Stimulated activated CD8-positive, alpha-beta memory T cell treated with anti-CD3 and anti-CD28 coated beads, Interleukin-15, amount 100 ng/mL, for 24 hours (primary cell): Measurements from ENCODE around the gene SH2B2.
A peak's percentile ranks its signal among the peaks of the same experiment; 100 is the strongest.

Source experiments
- DNase-seq: peaks from one replicate; pipeline ENCODE4 v3.0.0-alpha.2; 2020; ENCODE audit warnings: low read depth

Gene SH2B2

DNA sequence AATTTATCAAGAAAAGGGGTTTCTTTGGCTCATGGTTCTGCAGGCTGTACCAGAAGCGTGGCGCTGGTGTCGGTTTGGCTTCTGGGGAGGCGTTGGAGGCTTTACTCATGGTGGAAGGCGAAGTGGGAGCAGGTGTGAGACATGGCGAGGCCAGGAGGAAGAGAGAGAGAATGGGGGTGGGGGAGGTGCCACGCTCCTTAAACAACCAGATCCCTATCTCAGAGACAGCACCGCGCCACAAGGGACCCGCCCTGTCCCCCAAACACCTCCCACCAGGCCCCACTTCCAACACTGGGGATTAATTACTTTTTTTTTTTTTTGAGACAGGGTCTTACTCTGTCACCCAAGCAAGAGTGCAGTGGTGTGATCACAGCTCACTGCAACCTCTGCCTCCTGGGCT, 18.0 kb upstream of the SH2B2 start:
- no peak for DNase-seq

- DNase-seq = no peak
Measured at GRCh38 chr7:102270178-102270887, 16.3 kb upstream of the SH2B2 start.

DNA sequence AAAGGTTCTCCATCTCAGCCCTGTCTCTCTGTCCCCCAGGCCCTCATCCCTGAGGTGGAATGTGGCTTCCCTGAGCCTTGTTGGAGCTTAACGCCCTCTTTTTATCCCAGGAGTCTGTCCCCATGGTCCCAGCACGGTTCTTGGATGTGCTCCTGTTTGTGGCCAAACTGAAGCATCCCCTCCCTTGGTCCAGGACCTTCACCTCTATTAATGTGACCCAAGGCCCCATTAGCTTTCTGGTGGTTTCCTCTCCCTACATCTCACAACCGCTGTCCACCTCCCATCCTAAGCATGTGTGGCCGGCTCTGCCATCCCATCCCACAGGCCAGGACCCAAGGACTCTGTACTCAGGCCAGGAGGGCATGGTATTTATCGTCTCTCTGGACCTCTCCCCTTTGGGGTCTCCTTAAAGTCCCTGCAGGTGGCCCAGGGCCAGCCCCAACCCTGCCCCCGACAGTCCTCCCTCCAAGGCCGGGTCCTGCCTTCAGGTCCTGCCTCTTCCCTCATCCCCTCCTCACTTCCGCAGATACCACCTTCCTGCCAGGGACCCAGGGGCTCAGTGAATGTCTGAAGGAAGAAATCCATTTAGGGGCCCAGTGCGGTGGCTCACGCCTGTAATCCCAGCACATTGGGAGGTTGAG, 15.4 kb upstream of the SH2B2 start:
- DNase-seq = no peak

DNA sequence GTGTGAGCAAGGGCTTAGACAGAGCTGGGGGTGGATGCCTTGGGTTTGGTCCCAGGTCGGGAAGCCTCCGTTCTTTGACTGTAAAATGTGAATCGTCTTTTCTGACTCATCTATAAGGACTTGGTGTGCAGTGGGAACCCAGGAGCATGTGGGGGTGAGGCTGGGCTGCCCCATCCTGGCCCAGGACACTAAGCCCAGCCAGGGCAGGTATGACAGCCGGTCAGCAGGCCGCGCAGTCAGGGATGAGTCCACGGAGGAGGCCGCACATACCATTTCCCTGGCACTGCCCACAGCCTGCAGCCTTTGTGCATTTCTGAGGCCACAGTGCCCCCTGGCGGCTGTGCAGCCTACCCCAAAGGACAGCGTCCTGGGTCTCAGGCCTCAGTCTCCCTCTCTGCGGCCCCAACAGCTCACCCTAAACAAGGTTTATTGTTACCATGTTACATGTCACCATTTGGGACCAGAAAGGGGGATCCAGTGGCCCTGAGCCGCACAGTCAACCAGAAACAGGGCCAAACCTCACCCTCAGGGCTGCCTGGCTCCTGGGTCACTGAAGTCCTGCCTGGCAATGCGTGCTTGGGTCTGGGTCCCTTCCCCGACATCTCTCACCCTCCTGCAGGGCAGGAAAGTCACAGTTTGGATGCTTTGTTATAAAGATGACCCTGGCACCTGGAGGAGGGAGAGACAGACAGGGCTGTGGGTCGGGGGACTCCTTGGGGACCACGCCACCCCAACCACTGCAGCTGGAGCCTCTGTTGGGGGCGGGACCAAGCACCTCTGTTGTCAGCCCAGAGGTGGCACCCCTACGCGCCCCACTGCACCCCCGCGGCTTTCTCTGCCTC, 14.4 kb upstream of the SH2B2 start:
- peak; percentile 69 for DNase-seq

DNA sequence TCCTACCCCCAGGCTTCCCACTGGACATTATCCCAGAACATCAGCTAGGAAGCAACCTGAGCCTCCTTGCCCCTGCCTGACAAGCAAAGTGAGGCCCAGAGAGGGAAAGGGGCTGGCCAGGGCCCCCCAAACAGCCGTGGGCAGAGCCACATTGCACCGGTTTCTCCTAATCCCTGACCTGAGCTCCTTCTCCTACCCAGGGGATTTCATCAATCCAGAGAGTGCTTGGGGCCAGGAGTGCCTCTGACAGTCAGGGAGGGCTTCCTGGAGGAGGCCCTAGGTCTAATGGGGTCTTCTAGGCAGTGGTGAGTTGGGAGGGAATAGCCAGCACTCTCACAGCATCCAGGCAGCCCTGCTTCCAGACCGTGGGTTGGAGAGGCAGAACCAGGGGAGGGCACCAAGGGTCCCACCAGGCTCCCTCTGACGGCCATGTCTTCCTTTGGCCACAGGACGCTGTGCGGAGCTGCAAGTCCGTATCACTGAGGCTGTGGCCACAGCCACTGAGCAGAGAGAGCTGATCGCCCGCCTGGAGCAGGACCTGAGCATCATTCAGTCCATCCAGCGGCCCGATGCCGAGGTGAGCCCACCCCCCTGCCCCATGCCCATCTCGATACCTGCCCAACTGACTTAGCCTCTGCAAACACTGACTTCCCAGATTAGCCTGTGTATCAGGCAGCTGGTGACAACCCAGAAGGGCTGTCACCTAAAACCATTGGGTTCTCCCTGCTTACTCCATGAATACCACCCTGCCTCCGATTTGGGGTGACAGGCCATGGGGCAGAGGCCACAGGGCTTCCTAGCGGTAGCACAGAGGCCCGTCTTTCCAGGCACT, 13.5 kb upstream of the SH2B2 start:
- DNase-seq = no peak

DNA sequence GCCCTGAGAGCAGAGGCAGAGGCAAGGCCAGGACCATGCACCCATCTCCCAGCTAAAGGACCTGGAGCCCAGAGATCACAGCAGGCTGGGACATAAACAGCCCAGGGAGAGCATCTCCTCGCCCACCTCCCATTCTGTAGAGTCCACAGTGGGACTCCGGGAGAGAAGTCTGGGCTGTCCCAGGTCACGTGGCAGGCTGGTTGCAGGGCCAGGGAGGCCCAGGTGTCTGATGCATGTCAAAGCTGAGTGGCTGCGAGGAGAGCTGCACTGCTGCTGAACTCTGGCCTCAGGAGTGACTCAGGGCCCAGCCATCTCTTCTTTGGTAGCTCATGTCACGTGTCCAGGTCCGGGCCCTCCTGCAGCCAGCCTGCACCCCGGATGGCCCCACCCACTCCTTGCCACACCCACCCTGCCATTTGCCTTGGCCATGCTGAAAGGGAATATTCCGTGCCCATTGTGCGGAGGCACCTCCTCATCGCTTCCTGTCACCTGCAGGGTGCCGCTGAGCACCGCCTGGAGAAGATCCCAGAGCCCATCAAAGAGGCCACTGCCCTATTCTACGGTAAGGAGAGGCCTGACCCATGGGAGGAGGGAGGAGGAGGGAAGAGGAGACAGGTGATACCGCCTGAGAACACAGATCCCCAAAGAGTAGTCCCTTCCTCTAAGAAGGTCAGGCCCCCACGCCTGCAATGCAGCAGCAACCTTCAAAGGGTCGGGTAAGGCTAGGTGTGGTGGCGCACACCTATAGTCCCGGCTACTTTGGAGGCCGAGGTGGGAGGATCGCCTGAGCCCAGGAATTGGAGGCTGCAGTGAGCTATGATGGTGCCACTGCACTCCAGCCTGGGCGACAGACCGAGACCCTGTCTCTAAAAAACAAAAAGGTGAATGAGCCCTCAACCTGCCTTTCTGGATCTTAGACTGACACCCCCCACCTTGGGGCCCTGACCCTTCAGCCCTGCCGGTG, 12.6 kb upstream of the SH2B2 start:
- DNase-seq = no peak

- no peak for DNase-seq
Measured at GRCh38 chr7:102275123-102275703, 11.5 kb upstream of the SH2B2 start.

DNA sequence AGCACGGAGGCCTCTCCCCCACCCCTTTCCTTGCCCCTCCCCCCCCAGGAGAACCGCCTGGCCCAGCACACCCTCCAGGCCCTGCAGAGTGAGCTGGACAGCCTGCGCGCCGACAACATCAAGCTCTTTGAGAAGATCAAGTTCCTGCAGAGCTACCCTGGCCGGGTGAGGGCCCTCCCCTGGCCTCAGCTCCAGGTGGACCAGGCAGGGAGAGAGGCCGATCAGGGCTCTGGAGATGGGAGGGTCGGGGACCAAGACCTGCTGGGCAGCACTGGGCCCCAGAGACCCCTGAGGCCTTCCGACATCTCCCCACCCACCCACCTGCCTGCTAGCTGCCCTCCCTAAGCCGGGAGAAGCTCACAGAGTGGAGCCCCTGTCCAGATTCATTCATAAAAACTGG, 8.8 kb upstream of the SH2B2 start:
- no peak for DNase-seq

DNA sequence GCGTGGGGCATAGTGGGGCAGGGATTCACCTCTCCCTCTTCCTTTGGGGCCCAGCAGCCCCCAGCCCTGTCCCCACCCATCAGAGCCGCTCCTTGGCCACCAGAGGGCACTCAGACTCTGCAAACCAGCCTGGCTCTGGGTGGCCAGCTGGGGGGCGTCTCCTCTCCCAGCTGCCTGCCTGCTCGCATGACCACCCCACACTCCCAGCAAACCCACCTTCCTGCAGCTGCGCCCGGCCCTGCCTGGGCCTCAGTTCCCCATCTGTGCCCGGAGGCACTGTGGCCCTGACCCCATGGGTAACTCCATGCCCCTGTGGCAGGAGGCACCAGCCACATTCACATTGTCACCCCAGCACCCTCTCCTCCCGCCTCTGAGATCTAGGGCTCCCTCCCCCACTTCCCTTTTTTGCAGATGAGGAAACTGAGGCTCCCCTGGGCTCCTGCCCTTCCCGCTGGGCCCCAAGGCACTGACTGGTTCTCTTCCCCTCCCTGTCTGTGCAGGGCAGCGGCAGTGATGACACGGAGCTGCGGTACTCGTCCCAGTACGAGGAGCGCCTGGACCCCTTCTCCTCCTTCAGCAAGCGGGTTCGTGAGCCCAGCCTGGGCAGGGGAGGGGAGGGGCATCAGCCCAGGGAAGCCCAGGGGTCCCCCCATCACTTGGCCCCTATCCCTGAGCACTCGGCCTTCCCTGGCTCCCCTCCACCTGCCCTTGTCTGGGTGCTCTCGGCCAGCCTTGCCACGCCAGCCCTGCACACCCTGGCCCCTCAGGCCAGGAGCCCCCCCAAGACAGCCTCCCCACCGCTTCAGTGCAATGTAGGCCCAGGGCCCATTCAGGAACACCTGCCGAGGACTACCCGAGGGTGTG, 6.9 kb upstream of the SH2B2 start:
- no peak for DNase-seq

DNA sequence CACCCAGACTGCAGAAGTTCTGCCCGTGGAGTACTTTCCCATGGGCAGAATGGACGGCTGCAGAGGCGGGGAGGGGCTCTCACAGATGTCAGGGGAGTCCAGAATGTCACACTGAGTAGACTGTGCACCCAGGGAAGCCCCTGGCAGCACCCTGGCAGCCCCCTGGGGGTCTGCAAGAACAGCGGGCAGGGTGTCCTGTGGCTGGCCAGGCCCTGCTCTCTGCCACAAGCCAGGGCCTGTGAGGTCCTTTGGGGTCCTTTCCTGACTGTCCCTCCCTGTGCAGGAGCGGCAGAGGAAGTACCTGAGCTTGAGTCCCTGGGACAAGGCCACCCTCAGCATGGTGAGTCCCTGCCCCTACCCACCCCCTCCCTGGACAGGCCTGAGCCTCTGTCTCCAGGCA, 6.1 kb upstream of the SH2B2 start:
- DNase-seq = no peak

GRCh38 chr7:102281785-102282184, 4.9 kb upstream of the SH2B2 start:
- DNase-seq = no peak

- no peak for DNase-seq
Measured at GRCh38 chr7:102282465-102283362, 4.0 kb upstream of the SH2B2 start.

GRCh38 chr7:102283477-102284189, 3.0 kb upstream of the SH2B2 start:
- no peak for DNase-seq

- DNase-seq = no peak
Measured at GRCh38 chr7:102284399-102284798, 2.3 kb upstream of the SH2B2 start.

GRCh38 chr7:102284891-102285539, 1.7 kb upstream of the SH2B2 start:
- no peak for DNase-seq

GRCh38 chr7:102285540-102286236, 980 bp upstream of the SH2B2 start:
- DNase-seq = no peak
